ENCODE results near the gene SLC13A4. TPM values are rescaled to one million over a fixed set of nuclear protein-coding genes. Genes with fewer than 3 reads are reported as not detected.
"Not testable (repeated sequence)": the region's sequence is repeated elsewhere in the genome, so short reads cannot be mapped to it uniquely, and the experiment has no call there.

SLC13A4 gene
- total RNA-seq, 1 donor from 2014 or later = not detected

DNA sequence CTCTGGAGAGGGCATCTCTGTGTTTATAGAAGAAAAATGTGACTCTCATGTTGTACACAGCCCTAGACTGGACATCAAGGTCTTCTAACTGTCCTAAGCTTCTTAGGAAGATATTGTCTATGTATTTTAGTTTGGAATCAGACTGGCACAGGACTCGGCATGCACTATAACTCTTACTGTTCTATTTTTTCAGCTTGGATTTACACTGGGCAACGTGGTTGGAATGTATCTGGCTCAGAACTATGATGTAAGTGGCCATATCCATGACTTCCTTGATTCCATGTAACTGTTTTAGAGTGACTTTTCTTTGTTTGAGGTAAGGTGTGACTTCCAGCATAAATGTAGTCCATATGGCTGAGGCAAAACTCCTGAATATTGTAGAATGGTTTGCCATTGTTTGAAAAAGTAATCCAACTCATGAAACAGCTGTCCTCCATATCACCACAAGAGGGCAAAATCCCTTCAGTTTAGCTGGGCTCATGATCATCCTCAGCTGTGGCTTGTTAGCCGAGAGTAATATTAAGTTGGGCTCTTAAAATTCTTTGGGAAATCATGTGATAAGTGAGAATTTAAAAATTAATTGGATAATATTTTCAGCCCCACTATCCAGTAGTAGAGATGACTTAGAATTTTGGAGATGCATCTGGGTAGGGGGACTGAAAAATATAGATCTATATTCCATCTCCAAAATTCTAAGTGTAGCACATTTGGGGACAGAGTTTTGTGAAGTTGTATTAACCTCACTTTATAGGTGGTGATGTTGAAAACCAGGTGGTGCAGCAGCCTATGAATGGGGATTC, 55.2 kb downstream of the SLC13A4 start:
- Mint-ChIP-seq H3K4me3 (ENCODE audit: unreplicated experiment) (no peak overlapping the region), H3K27me3 (ENCODE audit: unreplicated experiment) (no peaks in the 10 kb centered on the region), H3K9me3 (ENCODE audit: unreplicated experiment) (no peaks in the 10 kb centered on the region), H3K36me3 (ENCODE audit: low read depth, unreplicated experiment) (peaks cover 6% of the 10 kb centered on the region), H3K4me1 (ENCODE audit: unreplicated experiment) (peaks cover 2% of the 10 kb centered on the region), H3K27ac (ENCODE audit: unreplicated experiment) (peak overlapping the region; percentile 34)
- peak; percentile 28 for DNase-seq (ENCODE audit: low spot score)
- TF ChIP-seq, protein P1, sequence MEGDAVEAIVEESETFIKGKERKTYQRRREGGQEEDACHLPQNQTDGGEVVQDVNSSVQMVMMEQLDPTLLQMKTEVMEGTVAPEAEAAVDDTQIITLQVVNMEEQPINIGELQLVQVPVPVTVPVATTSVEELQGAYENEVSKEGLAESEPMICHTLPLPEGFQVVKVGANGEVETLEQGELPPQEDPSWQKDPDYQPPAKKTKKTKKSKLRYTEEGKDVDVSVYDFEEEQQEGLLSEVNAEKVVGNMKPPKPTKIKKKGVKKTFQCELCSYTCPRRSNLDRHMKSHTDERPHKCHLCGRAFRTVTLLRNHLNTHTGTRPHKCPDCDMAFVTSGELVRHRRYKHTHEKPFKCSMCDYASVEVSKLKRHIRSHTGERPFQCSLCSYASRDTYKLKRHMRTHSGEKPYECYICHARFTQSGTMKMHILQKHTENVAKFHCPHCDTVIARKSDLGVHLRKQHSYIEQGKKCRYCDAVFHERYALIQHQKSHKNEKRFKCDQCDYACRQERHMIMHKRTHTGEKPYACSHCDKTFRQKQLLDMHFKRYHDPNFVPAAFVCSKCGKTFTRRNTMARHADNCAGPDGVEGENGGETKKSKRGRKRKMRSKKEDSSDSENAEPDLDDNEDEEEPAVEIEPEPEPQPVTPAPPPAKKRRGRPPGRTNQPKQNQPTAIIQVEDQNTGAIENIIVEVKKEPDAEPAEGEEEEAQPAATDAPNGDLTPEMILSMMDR (IDR thresholded peaks at IDR 0.05; ENCODE audit: unreplicated experiment) = peak; percentile 84

DNA sequence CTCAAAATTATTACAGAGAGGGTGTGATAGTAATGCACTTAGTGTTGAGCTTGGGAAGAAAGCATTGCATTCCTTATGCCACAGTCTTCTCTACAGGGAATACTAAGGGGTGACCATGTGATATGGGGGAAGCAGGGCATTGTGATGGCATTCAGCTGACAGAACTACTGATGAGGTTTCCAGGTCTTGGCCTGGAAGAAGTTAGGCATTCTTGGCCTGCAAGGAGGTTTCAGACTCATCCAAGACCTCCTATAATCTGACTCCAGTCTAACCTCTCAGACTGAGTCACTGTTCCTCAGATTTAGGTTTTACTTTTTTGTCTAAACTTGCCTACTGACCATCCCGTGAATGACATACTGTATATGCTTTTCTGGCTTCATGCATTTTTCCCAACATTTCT, 57.8 kb downstream of the SLC13A4 start:
- TF ChIP-seq, protein P1 (IDR thresholded peaks at IDR 0.05; ENCODE audit: unreplicated experiment) = no peak
- no peaks in the 10 kb centered on the region for H3K9me3 Mint-ChIP-seq (ENCODE audit: unreplicated experiment)
- H3K27ac Mint-ChIP-seq (ENCODE audit: unreplicated experiment) = no peak overlapping the region
- H3K4me1 Mint-ChIP-seq (ENCODE audit: unreplicated experiment) = peaks cover 2% of the 10 kb centered on the region
- H3K36me3 Mint-ChIP-seq (ENCODE audit: low read depth, unreplicated experiment) = peaks cover 6% of the 10 kb centered on the region
- peaks cover 1% of the 10 kb centered on the region for H3K27me3 Mint-ChIP-seq (ENCODE audit: unreplicated experiment)
- no peak for DNase-seq (ENCODE audit: low spot score)
- H3K4me3 Mint-ChIP-seq (ENCODE audit: unreplicated experiment) = no peak overlapping the region

DNA sequence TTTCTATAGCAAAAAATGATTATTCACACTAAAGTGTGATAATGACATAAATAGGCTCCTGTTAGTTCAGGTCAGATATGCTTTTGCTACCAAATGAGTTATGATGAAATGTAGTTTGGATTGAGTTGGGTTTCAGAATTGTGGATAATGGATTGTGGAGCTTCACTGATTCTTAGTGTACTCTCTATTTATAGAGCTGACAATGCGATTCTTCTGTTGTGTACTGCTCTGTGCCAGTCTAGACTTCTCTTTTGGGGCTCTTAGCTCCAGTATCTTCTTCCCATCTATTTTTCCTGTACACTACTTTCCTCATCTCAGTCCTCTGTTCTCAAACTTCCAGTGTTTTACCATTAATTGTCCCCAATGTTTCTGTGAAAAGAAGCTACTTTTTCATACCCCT, 58.2 kb downstream of the SLC13A4 start:
- H3K4me3 Mint-ChIP-seq (ENCODE audit: unreplicated experiment) = no peak overlapping the region
- H3K9me3 Mint-ChIP-seq (ENCODE audit: unreplicated experiment) = no peaks in the 10 kb centered on the region
- H3K4me1 Mint-ChIP-seq (ENCODE audit: unreplicated experiment) = peaks cover 2% of the 10 kb centered on the region
- H3K36me3 Mint-ChIP-seq (ENCODE audit: low read depth, unreplicated experiment) = peaks cover 6% of the 10 kb centered on the region
- no peak for DNase-seq (ENCODE audit: low spot score)
- H3K27me3 Mint-ChIP-seq (ENCODE audit: unreplicated experiment) = peaks cover 1% of the 10 kb centered on the region
- H3K27ac Mint-ChIP-seq (ENCODE audit: unreplicated experiment) = no peak overlapping the region
- TF ChIP-seq, protein P1 (IDR thresholded peaks at IDR 0.05; ENCODE audit: unreplicated experiment) = no peak

DNA sequence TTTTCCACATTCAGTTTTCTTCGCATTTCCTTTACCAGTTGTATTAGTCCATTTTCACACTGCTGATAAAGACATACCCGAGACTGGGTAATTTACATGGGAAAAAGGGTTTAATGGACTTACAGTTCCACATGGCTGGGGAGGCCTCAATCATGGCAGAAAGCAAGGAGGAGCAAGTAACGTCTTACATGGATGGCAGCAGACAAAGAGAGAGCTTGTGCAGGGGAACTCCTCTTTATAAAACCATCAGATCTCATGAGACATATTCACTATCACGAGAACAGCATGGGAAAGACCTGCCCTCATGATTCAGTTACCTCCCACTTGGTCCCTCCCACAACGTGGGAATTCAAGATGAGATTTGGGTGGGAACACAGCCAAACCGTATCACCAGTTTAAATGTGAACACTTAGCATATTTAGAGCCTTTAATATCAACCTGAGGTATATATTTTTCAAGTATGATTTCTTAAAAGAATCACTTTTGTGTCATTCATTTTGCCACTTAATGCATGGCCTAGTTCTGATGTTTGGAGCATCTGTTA, 59.1 kb downstream of the SLC13A4 start:
- not testable (repeated sequence) for H3K27me3 Mint-ChIP-seq (ENCODE audit: unreplicated experiment); H3K4me3 Mint-ChIP-seq (ENCODE audit: unreplicated experiment); DNase-seq (ENCODE audit: low spot score); H3K36me3 Mint-ChIP-seq (ENCODE audit: low read depth, unreplicated experiment); H3K9me3 Mint-ChIP-seq (ENCODE audit: unreplicated experiment); H3K4me1 Mint-ChIP-seq (ENCODE audit: unreplicated experiment); H3K27ac Mint-ChIP-seq (ENCODE audit: unreplicated experiment)

DNA sequence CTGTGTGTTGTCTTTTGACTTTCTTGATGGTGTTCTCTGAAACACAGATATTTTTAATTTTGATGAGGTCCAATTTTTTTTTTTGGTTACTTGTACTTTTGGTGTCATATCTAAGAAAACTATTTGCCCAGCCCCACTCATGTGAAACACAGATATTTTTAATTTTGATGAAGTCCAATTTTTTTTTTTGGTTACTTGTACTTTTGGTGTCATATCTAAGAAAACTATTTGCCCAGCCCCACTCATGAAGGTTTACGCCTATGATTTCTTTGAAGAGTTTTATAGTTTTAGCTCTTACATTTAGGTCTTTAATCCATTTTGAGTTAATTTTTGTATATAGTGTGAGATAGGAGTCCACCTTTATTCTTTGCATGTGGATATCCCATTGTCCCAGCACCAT, 60.4 kb downstream of the SLC13A4 start:
- H3K36me3 Mint-ChIP-seq (ENCODE audit: low read depth, unreplicated experiment); H3K27ac Mint-ChIP-seq (ENCODE audit: unreplicated experiment); H3K27me3 Mint-ChIP-seq (ENCODE audit: unreplicated experiment); DNase-seq (ENCODE audit: low spot score); H3K4me1 Mint-ChIP-seq (ENCODE audit: unreplicated experiment); H3K9me3 Mint-ChIP-seq (ENCODE audit: unreplicated experiment); H3K4me3 Mint-ChIP-seq (ENCODE audit: unreplicated experiment): not testable (repeated sequence)

DNA sequence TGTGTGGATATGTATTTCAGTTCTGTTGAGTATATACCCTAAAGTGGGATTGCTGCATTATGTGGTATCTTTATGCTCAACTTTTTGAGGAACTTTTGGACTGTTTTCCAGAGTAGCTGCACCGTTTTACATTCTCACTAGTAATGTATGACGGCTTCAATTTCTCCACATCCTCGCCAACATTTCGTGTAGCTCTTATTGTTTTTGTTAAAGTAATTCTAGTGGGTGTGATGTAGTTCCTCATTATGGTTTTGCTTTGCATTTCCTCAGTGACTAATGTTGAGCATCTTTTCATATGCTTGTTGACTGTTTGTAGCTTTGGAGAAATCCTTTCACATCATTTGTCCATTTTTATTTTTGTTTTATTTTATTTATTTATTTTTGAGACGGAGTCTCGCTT, 61.1 kb downstream of the SLC13A4 start:
- peaks cover 7% of the 10 kb centered on the region for H3K4me1 Mint-ChIP-seq (ENCODE audit: unreplicated experiment)
- no peak overlapping the region for H3K27ac Mint-ChIP-seq (ENCODE audit: unreplicated experiment)
- no peak overlapping the region for H3K4me3 Mint-ChIP-seq (ENCODE audit: unreplicated experiment)
- no peak for DNase-seq (ENCODE audit: low spot score)
- peaks cover 5% of the 10 kb centered on the region for H3K27me3 Mint-ChIP-seq (ENCODE audit: unreplicated experiment)
- no peaks in the 10 kb centered on the region for H3K9me3 Mint-ChIP-seq (ENCODE audit: unreplicated experiment)
- H3K36me3 Mint-ChIP-seq (ENCODE audit: low read depth, unreplicated experiment) = peaks cover 6% of the 10 kb centered on the region
- TF ChIP-seq, protein P1 (IDR thresholded peaks at IDR 0.05; ENCODE audit: unreplicated experiment) = no peak
